ENCODE results near the gene UBE2H. TPM values are rescaled to one million over a fixed set of nuclear protein-coding genes. Genes with fewer than 3 reads are reported as not detected.

Gene UBE2H
- total and polyA plus RNA-seq, 10 of the 15 experiments (the other 5 are each of a cell fraction or from before 2014, with no cell fraction given): 15.6 to 75.5 (median 32.8) TPM

GRCh38 chr7:129939881-129940280 is 12.9 kb downstream of the UBE2H start:
- no peaks in the 10 kb centered on the region for H3K4me1 ChIP-seq (ENCODE audit: control insufficient read depth, insufficient read depth, low read length)
- 98% methylated on average over 2 of the region's 4 CpGs for WGBS (ENCODE audit: insufficient coverage, insufficient replicate concordance, low lambda C conversion rate, missing lambda C conversion rate)
- H3K79me2 ChIP-seq (ENCODE audit: control insufficient read depth, insufficient read depth, low read length): peaks cover 26% of the 10 kb centered on the region
- no peak overlapping the region for H3K27ac ChIP-seq (ENCODE audit: control insufficient read depth, insufficient read depth)
- H3K9me3 ChIP-seq (replicated peaks; ENCODE audit: control insufficient read depth, insufficient read depth, low read length): peaks cover 2% of the 10 kb centered on the region; the same call in 2 of the 3 replicates
- ChIA-PET RAD21 (ENCODE audit: unreplicated experiment) (no interaction called here), CTCF (no interaction called here), SMC1A (ENCODE audit: uncharacterized antibody, unreplicated experiment) (no interaction called here), POLR2A (no interaction called here)
- DNase-seq (ENCODE audit: low read depth, low spot score) (no peak), FAIRE-seq (no peak), ATAC-seq (no peak)
- in situ Hi-C loops (cut with MboI) (no loop called here), intact Hi-C loops (cut with micrococcal nuclease; ENCODE audit: unreplicated experiment) (no loop called here)
- H2AFZ ChIP-seq (ENCODE audit: control insufficient read depth, low read depth, low read length): no peak overlapping the region
- H3K4me3 ChIP-seq: no peak overlapping the region
- H3K36me3 ChIP-seq (ENCODE audit: control insufficient read depth in 2 of 2, insufficient read depth in 2 of 2, low read length in 1 of 2): peaks cover 0 to 3% of the 10 kb centered on the region in 2 experiments; a peak in 3 of 4 replicates
- H4K20me1 ChIP-seq (ENCODE audit: control insufficient read depth, insufficient read depth): no peaks in the 10 kb centered on the region; the same call in 1 of the 2 replicates
- no peak for TF ChIP-seq ZZZ3 (IDR thresholded peaks at IDR 0.05; ENCODE audit: control insufficient read depth, insufficient read length, low read depth)
- no peak for TF ChIP-seq ATF7 (IDR thresholded peaks at IDR 0.05; ENCODE audit: low read depth)
- no peak for TF ChIP-seq TBL1XR1 (IDR thresholded peaks at IDR 0.05; ENCODE audit: low read depth, low read length)
- no peak for TF ChIP-seq CEBPZ (IDR thresholded peaks at IDR 0.05; ENCODE audit: low read depth, low read length)
- no peak for TF ChIP-seq FOXK2 (IDR thresholded peaks at IDR 0.05)
- TF ChIP-seq BCL3 (IDR thresholded peaks at IDR 0.05; ENCODE audit: borderline replicate concordance, insufficient read depth, low read depth, low read length, poor library complexity, severe bottlenecking): no peak
- no peak for TF ChIP-seq RELA (IDR thresholded peaks at IDR 0.05; ENCODE audit: borderline replicate concordance, partially characterized antibody)
- no peak for TF ChIP-seq KDM1A (IDR thresholded peaks at IDR 0.05; ENCODE audit: borderline replicate concordance)
- TF ChIP-seq IKZF2 (IDR thresholded peaks at IDR 0.05): no peak
- no peak for TF ChIP-seq NR2C1 (IDR thresholded peaks at IDR 0.05)
- TF ChIP-seq SIN3A (IDR thresholded peaks at IDR 0.05; ENCODE audit: low read depth, low read length): no peak
- TF ChIP-seq RAD51 (IDR thresholded peaks at IDR 0.05): no peak
- no peak overlapping the region for H3K4me2 ChIP-seq (ENCODE audit: control insufficient read depth, insufficient read depth)
- H3K9ac ChIP-seq (ENCODE audit: control insufficient read depth, insufficient read depth, low read length): no peak overlapping the region
- H3K27me3 ChIP-seq (replicated peaks in 1 of 2; ENCODE audit: control insufficient read depth in 2 of 2, insufficient read depth in 2 of 2, low read length in 1 of 2): no peaks in the 10 kb centered on the region
- BruUV-seq (replicated peaks): no TSS peak

Data from GM12878 (cell line).